HepG2 (cell line): ENCODE results near the gene IRAK3. TPM values are rescaled to one million over a fixed set of nuclear protein-coding genes. Genes with fewer than 3 reads are reported as not detected.

Experiments used
- ATAC-seq: fragments of 200-7000 bp; cut with Tn5 transposase; 3 replicates; pipeline ENCODE4 v1.9.1; 2020; ENCODE audit warnings: mild to moderate bottlenecking, moderate library complexity
- BruUV-seq: library from RNA; stranded (reverse); fragments of 400-500 nt; replicated peaks from 2 replicates; lab custom pipeline; 2021; lab: Mats Ljungman, UMichigan
- CTCF ChIA-PET: fragments of 300-600 bp; formaldehyde crosslinking; extraction: SDS; loops from one replicate; lab custom pipeline; 2021; ENCODE audit warnings: low total read pairs, inconsistent platforms, low intra/inter-chr PET ratio; lab: Yijun Ruan, JAX
- POLR2A ChIA-PET: fragments of 350-600 bp; sonication (Branson Sonifier 250); formaldehyde crosslinking; loops from one replicate; lab custom pipeline; 2020; ENCODE audit warnings: antibody characterized with exemption, inconsistent platforms; lab: Yijun Ruan, JAX
- DNase-seq: peaks from one replicate; pipeline ENCODE4 v3.0.0-alpha.2; 2015; ENCODE audit warnings: low spot score
- FAIRE-seq: peaks from 3 replicates; lab custom pipeline; 2011; peaks lifted over from hg19 to GRCh38; lab: Jason Lieb, UNC
- H2AFZ ChIP-seq: one replicate; pipeline ENCODE4 v1.6.1; 2011; ENCODE audit warnings: low read length, inconsistent platforms
- H3K27ac ChIP-seq: fragments of 300-600 bp; 3 replicates; pipeline ENCODE4 v1.8.0; 2011; ENCODE audit warnings: mixed run types, mild to moderate bottlenecking, mixed read lengths, low read length, inconsistent platforms; ENCODE audit not compliant: insufficient read depth; ENCODE audit errors: extremely low read length
- H3K27me3 ChIP-seq, 2 experiments: fragments of 200-600 bp in 1 of 2; 2 replicates in 1 of 2; 3 replicates in 1 of 2; pipeline versions ENCODE4 v1.6.0 to v1.8.0; 2011; ENCODE audit warnings: low read length in 2 of 2, mild to moderate bottlenecking in 2 of 2, moderate library complexity in 2 of 2, inconsistent platforms in 1 of 2; ENCODE audit not compliant: insufficient read depth in 2 of 2, control insufficient read depth in 1 of 2
- H3K36me3 ChIP-seq, 2 experiments: fragments of 200-600 bp in 1 of 2; replicated peaks in 1 of 2; 2 replicates in 1 of 2; 3 replicates in 1 of 2; pipeline versions ENCODE4 v1.5.1 to v1.8.0; 2011; ENCODE audit warnings: low read length in 2 of 2, inconsistent platforms in 1 of 2; ENCODE audit not compliant: insufficient read depth in 2 of 2, control insufficient read depth in 1 of 2
- H3K4me1 ChIP-seq: 2 replicates; pipeline ENCODE4 v1.5.1; 2012; ENCODE audit warnings: low read length, inconsistent platforms; ENCODE audit not compliant: insufficient read depth
- H3K4me2 ChIP-seq: 2 replicates; pipeline ENCODE4 v1.6.0; 2011; ENCODE audit warnings: low read depth, low read length, inconsistent platforms
- H3K4me3 ChIP-seq, 3 experiments: fragments of 200-600 bp in 1 of 3; sonication (generic), shearing (Covaris generic) in 1 of 3; replicated peaks in 1 of 3; 2 replicates each; pipeline ENCODE4 v1.5.1; 2011 to 2016; ENCODE audit warnings: low read length in 3 of 3, inconsistent platforms in 2 of 3, low read depth in 2 of 3, mild to moderate bottlenecking in 2 of 3, control low read depth in 1 of 3, mixed read lengths in 1 of 3; ENCODE audit not compliant: insufficient read depth in 1 of 3
- H3K79me2 ChIP-seq: one replicate; pipeline ENCODE4 v1.6.1; 2011; ENCODE audit warnings: low read length, inconsistent platforms; ENCODE audit not compliant: insufficient read depth
- H3K9ac ChIP-seq: 2 replicates; pipeline ENCODE4 v1.6.0; 2011; ENCODE audit warnings: mild to moderate bottlenecking, low read depth, low read length, inconsistent platforms; ENCODE audit not compliant: insufficient read depth
- H3K9me3 ChIP-seq: 2 replicates; pipeline ENCODE4 v1.5.1; 2012; ENCODE audit warnings: mild to moderate bottlenecking, low read length
- H4K20me1 ChIP-seq: 2 replicates; pipeline ENCODE4 v1.6.0; 2011; ENCODE audit warnings: inconsistent platforms, mild to moderate bottlenecking, low read length, moderate library complexity; ENCODE audit not compliant: insufficient read depth
- ATF7-NPFF ChIP-seq: sonication (generic); formaldehyde crosslinking; IDR thresholded peaks from 2 replicates; pipeline ENCODE4 v1.8.1; 2023; ENCODE audit warnings: mild to moderate bottlenecking, low read depth, missing genetic modification reagents, moderate library complexity
- DR1 ChIP-seq: sonication (generic); formaldehyde crosslinking; IDR thresholded peaks from 2 replicates; pipeline ENCODE4 v1.8.0; 2021; ENCODE audit warnings: mild to moderate bottlenecking, missing genetic modification reagents, inconsistent platforms
- KAT8 ChIP-seq: IDR thresholded peaks from 2 replicates; pipeline ENCODE4 v1.6.1; 2016; ENCODE audit warnings: missing genetic modification reagents, missing compliant biosample characterization
- MATR3 ChIP-seq: sonication (generic); formaldehyde crosslinking; IDR thresholded peaks from 2 replicates; pipeline ENCODE4 v1.4.0; 2020; ENCODE audit warnings: missing genetic modification reagents
- PCBP2 ChIP-seq: fragments of 200-400 bp; formaldehyde crosslinking; optimal IDR thresholded peaks from 2 replicates; pipeline ENCODE3; 2018; ENCODE audit warnings: low read length, low read depth; ENCODE audit not compliant: poor library complexity, severe bottlenecking
- RFXAP ChIP-seq: sonication (generic); formaldehyde crosslinking; IDR thresholded peaks from 2 replicates; pipeline ENCODE4 v1.4.0; 2020; ENCODE audit warnings: missing genetic modification reagents, borderline replicate concordance
- STAT5B ChIP-seq: sonication (generic); formaldehyde crosslinking; IDR thresholded peaks from 2 replicates; pipeline ENCODE4 v1.4.0; 2020; ENCODE audit warnings: missing genetic modification reagents
- ZNF225 ChIP-seq: sonication (generic); formaldehyde crosslinking; IDR thresholded peaks from 2 replicates; pipeline ENCODE4 v1.4.0; 2020; ENCODE audit warnings: mild to moderate bottlenecking, missing genetic modification reagents
- ZNF615 ChIP-seq: sonication (generic); formaldehyde crosslinking; IDR thresholded peaks from 2 replicates; pipeline ENCODE4 v1.5.0; 2020; ENCODE audit warnings: mild to moderate bottlenecking, missing genetic modification reagents, borderline replicate concordance
- ZNF646 ChIP-seq: sonication (generic); formaldehyde crosslinking; IDR thresholded peaks from 2 replicates; pipeline ENCODE4 v1.9.0; 2021; ENCODE audit warnings: mild to moderate bottlenecking, missing genetic modification reagents
- ZNF660 ChIP-seq: sonication (generic); formaldehyde crosslinking; IDR thresholded peaks from 2 replicates; pipeline ENCODE4 v1.5.1; 2020; ENCODE audit warnings: mild to moderate bottlenecking, low read depth, missing genetic modification reagents, borderline replicate concordance
- ZNF670 ChIP-seq: sonication (generic); formaldehyde crosslinking; IDR thresholded peaks from 2 replicates; pipeline ENCODE4 v1.8.0; 2022; ENCODE audit warnings: mild to moderate bottlenecking, missing genetic modification reagents, borderline replicate concordance
- ZNF788 ChIP-seq: sonication (generic); formaldehyde crosslinking; IDR thresholded peaks from 2 replicates; pipeline ENCODE4 v1.5.0; 2020; ENCODE audit warnings: mild to moderate bottlenecking, missing genetic modification reagents, borderline replicate concordance
- ZSCAN20 ChIP-seq: sonication (generic); formaldehyde crosslinking; IDR thresholded peaks from 2 replicates; pipeline ENCODE4 v1.4.0; 2020; ENCODE audit warnings: missing genetic modification reagents, mild to moderate bottlenecking, borderline replicate concordance
- WGBS: methylation state at CpG from one replicate; pipeline ENCODE4 v1.1.6; 2017; ENCODE audit warnings: low lambda C conversion rate; 5-methylcytosine and 5-hydroxymethylcytosine counted together
- in situ Hi-C: cut with HindIII; loops from 2 replicates; pipeline ENCODE4 v1.10.0; 2017; ENCODE audit warnings: low pct_unique_long_range_greater_than_20kb; ENCODE audit not compliant: extremely low pct_ligation_motif_present
- intact Hi-C: fragments of 100-400 bp; cut with micrococcal nuclease; formaldehyde crosslinking; loops from one replicate; pipeline ENCODE4 v1.10.0; 2022; ENCODE audit not compliant: unreplicated experiment
- polyA plus RNA-seq, 8 experiments: library from polyadenylated mRNA; depleted of rRNA in 3 of 8; stranded (reverse) in 7 of 8; unstranded in 1 of 8; fragments of >200 nt; fragmentation: Illumina TruSeq in 4 of 8; extraction: Trizol in 4 of 8; gene quantifications; 2 replicates each; pipeline versions ENCODE4 v1.2.1 to v1.2.3, GENCODE V29; 2011 to 2016; ENCODE audit warnings: low read depth in 4 of 8, missing spikeins in 1 of 8, mixed read lengths in 1 of 8; ENCODE audit not compliant: insufficient read depth in 1 of 8
- total RNA-seq, 5 experiments: library from RNA; depleted of rRNA; stranded (reverse); fragments of >200 nt; fragmentation: Illumina TruSeq; extraction: Trizol; gene quantifications; 2 replicates each; pipeline ENCODE4 v1.2.3, GENCODE V29; 2016; ENCODE audit warnings: low read depth in 1 of 5

Gene IRAK3
- total and polyA plus RNA-seq, 2 of the 13 experiments (the other 11 are each of a cell fraction or from before 2014, with no cell fraction given) = 0.01 TPM; not detected in 1

- Histone ChIP-seq H3K27ac (no peak overlapping the region), H3K27me3 (no peaks in the 10 kb centered on the region), H3K9me3 (peaks cover 10% of the 10 kb centered on the region), H3K9ac (no peak overlapping the region), H3K79me2 (peaks cover 19% of the 10 kb centered on the region), H4K20me1 (no peaks in the 10 kb centered on the region), H2AFZ (no peak overlapping the region), H3K4me1 (no peaks in the 10 kb centered on the region), H3K4me3 (no peak overlapping the region), H3K4me2 (no peak overlapping the region), H3K36me3 (no peaks in the 10 kb centered on the region)
- 95% methylated on average over 17 of the region's 28 CpGs for WGBS
- intact Hi-C loops (no loop called here), in situ Hi-C loops (no loop called here)
- no peak for FAIRE-seq
- no peak for ATAC-seq
- DNase-seq = no peak
- BruUV-seq = no TSS peak
- CTCF ChIA-PET = no interaction called here
- POLR2A ChIA-PET = no interaction called here
- TF ChIP-seq KAT8 (CRISPR knock-in tag) (no peak), ZNF660 (CRISPR knock-in tag) (no peak), ZNF670 (CRISPR knock-in tag) (no peak), ZNF788 (CRISPR knock-in tag) (no peak), ZNF615 (CRISPR knock-in tag) (no peak), ATF7-NPFF (CRISPR knock-in tag) (no peak), MATR3 (no peak), STAT5B (CRISPR knock-in tag) (no peak), ZSCAN20 (CRISPR knock-in tag) (no peak), DR1 (CRISPR knock-in tag) (no peak), ZNF225 (CRISPR knock-in tag) (no peak), PCBP2 (no peak), RFXAP (no peak), ZNF646 (no peak)
Observed at GRCh38 chr12:66160704-66161103, 28.3 kb upstream of the IRAK3 start.
